ENCODE data around the gene NAAA.

GRCh38 chr4:75950213-75950815, 9.5 kb upstream of the NAAA start:
- TF ChIP-seq EZH2 (IDR thresholded peaks at IDR 0.05) (no peak), POLR2AphosphoS5 (IDR thresholded peaks at IDR 0.05; ENCODE audit: borderline replicate concordance, low read depth, low read length) (no peak)
